Epithelial cell of prostate (primary cell): ENCODE data around the gene IFT172.
A peak's percentile ranks its signal among the peaks of the same experiment; 100 is the strongest.
"Not testable (repeated sequence)": the region's sequence is repeated elsewhere in the genome, so short reads cannot be mapped to it uniquely, and the experiment has no call there.

Source experiments
- DNase-seq: peaks from one replicate; pipeline ENCODE4 v3.0.0-alpha.2; 2011; ENCODE audit warnings: low read depth, low spot score
- H3K27ac ChIP-seq: fragments of 450-650 bp; 2 replicates; pipeline ENCODE4 v1.5.1; 2017; ENCODE audit warnings: mild to moderate bottlenecking

The IFT172 gene

GRCh38 chr2:27431395-27431794 is 58.1 kb downstream of the IFT172 start:
- peak overlapping the region; percentile 94 for H3K27ac ChIP-seq
- peak; percentile 22 for DNase-seq

GRCh38 chr2:27428978-27429541 is 60.5 kb downstream of the IFT172 start:
- DNase-seq: peak; percentile 33
- peak overlapping the region; percentile 94 for H3K27ac ChIP-seq

GRCh38 chr2:27428213-27428977 is 61.1 kb downstream of the IFT172 start, which contains the start of gene NRBP1:
Gene NRBP1 (plus strand): TSS chr2:27428631. CDS start chr2:27433274, 4,643 bp downstream.
- peak within 1 kb of the TSS; percentile 94 for H3K27ac ChIP-seq
- DNase-seq: no peak

- H3K27ac ChIP-seq: peak overlapping the region; percentile 94
- no peak for DNase-seq
Measured at GRCh38 chr2:27427863-27428212, 61.7 kb downstream of the IFT172 start.

- DNase-seq: not testable (repeated sequence)
Measured at GRCh38 chr2:27425039-27425438, 64.5 kb downstream of the IFT172 start.

GRCh38 chr2:27422958-27423357 is 66.6 kb downstream of the IFT172 start:
- DNase-seq: no peak
- no peak overlapping the region for H3K27ac ChIP-seq

More at GRCh38 chr2:27425039-27425438, 64.5 kb downstream of the IFT172 start:
- H3K27ac ChIP-seq: not testable (repeated sequence)

- H3K27ac ChIP-seq: no peak overlapping the region
- no peak for DNase-seq
Measured at GRCh38 chr2:27421660-27422250, 67.8 kb downstream of the IFT172 start.

GRCh38 chr2:27420996-27421395 is 68.5 kb downstream of the IFT172 start:
- no peak for DNase-seq
- no peak overlapping the region for H3K27ac ChIP-seq

GRCh38 chr2:27416151-27416550 is 73.4 kb downstream of the IFT172 start:
- no peak for DNase-seq

GRCh38 chr2:27412419-27413152 is 77.0 kb downstream of the IFT172 start:
- H3K27ac ChIP-seq: no peak overlapping the region
- no peak for DNase-seq

More at GRCh38 chr2:27416151-27416550, 73.4 kb downstream of the IFT172 start:
- H3K27ac ChIP-seq: no peak overlapping the region

GRCh38 chr2:27409321-27410073 is 80.0 kb downstream of the IFT172 start, which contains the start of gene PPM1G:
Gene PPM1G (minus strand): TSS chr2:27409591. CDS start chr2:27409422, 169 bp downstream.
- DNase-seq: peak; percentile 73
- H3K27ac ChIP-seq: peak within 1 kb of the TSS; percentile 83

- peak overlapping the region; percentile 83 for H3K27ac ChIP-seq
- DNase-seq: no peak
Measured at GRCh38 chr2:27408601-27409320, 80.8 kb downstream of the IFT172 start.

- no peak for DNase-seq
Measured at GRCh38 chr2:27407798-27408491, 81.6 kb downstream of the IFT172 start.

GRCh38 chr2:27400348-27401135 is 89.0 kb downstream of the IFT172 start:
- no peak overlapping the region for H3K27ac ChIP-seq
- DNase-seq: no peak

More at GRCh38 chr2:27407798-27408491, 81.6 kb downstream of the IFT172 start:
- H3K27ac ChIP-seq: peak overlapping the region; percentile 83

- DNase-seq: no peak
- H3K27ac ChIP-seq: no peak overlapping the region
Measured at GRCh38 chr2:27398962-27399361, 90.6 kb downstream of the IFT172 start.
